DND-41 (cell line): ENCODE data around the gene FAM193B.

Source experiments
- EZH2 ChIP-seq: IDR thresholded peaks from 3 replicates; pipeline ENCODE4 v1.6.1; 2012; ENCODE audit warnings: borderline replicate concordance, low read depth, mild to moderate bottlenecking, moderate library complexity, low read length, inconsistent platforms; ENCODE audit not compliant: severe bottlenecking
- TF ChIP-seq, protein P1 (sequence below): IDR thresholded peaks from 2 replicates; pipeline ENCODE4 v1.5.1; 2012; ENCODE audit warnings: borderline replicate concordance, low read length, moderate library complexity, mild to moderate bottlenecking; ENCODE audit not compliant: poor library complexity, severe bottlenecking; ENCODE audit errors: extremely low read depth

DNA sequence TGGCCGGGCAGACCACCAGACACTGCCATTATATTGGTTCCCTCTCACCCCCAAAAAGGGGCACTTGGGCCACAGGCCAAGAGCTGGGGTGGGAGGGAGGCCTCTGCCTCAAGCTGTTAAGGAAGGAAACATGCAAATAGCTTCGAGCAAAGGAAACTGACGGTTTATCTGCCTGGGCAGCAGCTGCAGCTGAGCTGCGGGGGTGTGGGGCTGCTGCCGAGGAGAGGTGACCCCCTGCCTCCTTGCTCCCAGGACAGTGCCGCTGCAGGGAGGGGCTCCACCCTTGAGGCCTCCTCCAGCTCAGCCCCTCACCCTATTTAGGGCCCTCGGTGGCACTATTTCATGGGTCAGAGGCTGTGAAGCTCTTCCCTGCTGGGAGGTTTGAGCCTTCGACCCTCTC, 45.5 kb downstream of the FAM193B start:
- TF ChIP-seq, protein P1, sequence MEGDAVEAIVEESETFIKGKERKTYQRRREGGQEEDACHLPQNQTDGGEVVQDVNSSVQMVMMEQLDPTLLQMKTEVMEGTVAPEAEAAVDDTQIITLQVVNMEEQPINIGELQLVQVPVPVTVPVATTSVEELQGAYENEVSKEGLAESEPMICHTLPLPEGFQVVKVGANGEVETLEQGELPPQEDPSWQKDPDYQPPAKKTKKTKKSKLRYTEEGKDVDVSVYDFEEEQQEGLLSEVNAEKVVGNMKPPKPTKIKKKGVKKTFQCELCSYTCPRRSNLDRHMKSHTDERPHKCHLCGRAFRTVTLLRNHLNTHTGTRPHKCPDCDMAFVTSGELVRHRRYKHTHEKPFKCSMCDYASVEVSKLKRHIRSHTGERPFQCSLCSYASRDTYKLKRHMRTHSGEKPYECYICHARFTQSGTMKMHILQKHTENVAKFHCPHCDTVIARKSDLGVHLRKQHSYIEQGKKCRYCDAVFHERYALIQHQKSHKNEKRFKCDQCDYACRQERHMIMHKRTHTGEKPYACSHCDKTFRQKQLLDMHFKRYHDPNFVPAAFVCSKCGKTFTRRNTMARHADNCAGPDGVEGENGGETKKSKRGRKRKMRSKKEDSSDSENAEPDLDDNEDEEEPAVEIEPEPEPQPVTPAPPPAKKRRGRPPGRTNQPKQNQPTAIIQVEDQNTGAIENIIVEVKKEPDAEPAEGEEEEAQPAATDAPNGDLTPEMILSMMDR: no peak
- no peak for TF ChIP-seq EZH2
